Measurements from ENCODE around the gene RNLS.

RNLS gene

DNA sequence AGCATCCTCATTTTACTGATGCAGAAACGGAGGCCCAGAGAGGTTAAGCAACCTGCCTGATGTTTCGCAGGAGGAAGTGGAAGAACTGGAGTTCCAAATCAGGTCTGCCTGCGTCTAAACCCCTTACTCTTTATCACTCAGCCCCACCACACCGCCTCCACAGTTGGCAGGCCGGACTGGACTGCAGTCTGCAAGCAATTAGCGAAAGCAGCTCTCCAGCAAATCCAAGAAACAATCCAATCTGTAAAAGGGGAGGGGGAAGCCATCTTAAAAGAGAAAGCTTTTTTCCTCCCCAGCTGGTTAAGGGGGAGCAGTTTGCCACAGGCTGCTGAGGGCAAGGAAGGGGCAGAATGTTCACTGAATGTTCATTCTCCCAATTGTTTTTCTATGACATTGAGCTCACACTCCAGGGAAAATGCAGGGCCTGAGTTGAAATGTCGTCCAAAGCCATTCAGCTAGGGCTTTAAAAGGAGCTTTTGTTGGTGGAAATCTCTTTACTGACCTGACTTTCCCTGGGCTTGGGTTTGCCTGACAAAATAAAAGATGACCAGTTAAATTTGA lies 350.1 kb downstream of the RNLS start:
- no peak for DNase-seq (ENCODE audit: low read depth, low spot score)

DNA sequence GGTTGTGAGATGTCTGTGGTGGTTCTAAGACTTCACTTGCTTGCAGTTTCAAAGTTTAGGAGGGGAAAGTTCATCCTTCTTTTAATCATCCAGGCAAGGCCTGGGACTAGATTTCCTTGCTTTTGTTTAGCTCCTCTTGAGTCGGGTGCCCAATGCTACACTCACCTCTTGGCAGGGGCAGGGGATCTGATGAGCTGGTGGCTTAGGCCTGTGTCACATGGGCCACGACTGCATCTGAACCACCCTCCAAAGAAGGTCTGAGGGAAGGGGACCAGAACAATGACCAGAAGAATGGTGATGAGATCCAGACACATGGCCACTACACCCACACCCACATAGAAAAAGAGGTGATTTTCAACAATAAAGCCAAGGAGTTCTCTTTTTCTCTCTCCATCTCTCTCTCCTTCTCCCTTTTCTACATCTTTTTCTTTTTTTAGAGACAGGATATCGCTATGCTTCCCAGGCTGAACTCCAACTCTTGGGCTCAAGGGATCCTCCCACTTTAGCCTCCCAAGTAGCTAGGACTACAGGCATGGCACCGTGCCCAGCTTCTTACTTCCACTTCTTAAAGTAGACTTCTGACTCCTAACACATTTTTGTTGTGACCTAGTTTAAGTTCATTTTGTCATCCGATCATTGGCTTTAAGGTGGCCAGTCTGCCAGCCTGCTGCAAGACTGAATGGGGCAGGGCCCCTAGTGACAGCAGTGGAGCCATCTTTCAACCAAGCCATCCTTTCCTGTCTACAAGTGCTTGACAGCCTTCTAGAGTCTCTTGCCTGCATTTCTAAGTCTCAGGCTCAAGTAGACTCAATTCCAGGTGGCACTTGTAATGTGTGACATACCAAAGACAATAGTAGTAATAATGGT lies 350.9 kb downstream of the RNLS start:
- no peak for DNase-seq (ENCODE audit: low read depth, low spot score)

DNA sequence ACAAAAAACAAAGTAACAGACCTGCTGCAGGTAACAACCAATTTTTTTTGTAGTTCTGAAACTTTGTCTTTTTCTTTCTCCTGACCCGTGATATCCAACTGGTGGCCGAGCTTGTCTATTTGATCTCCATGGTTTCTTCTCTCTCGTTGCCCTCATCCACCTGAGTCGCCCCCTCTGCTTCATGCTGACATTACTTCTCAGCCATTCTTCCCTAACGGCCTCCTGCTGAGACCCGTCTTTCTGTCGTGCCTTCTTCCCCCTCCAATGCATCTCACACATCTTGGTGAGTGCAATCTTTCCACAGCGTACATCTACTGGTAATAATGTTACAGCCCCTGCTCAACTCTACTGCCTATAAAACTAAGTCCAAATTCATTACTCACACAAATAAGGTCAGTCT lies 352.9 kb downstream of the RNLS start:
- no peak for DNase-seq (ENCODE audit: low read depth, low spot score)

DNA sequence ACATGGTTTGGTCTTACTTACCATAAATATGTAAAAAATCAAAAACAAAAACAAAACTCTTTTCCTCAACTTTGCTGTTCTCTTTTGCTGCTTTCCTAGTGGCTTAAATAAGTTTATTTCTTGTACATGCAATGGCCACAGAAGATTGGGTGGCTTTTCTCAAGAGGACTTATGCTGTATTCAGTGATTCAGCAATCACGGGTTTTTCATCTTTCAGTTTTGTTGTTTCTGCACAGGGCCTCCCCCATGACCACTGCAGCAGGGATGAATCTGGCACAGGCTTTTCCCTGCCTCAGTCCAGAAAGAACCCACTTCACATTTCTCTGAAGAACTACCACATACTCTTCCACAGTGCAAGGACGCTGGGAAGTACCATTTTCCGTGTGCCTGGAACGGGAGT lies 355.0 kb downstream of the RNLS start:
- no peak for DNase-seq (ENCODE audit: low read depth, low spot score)

DNA sequence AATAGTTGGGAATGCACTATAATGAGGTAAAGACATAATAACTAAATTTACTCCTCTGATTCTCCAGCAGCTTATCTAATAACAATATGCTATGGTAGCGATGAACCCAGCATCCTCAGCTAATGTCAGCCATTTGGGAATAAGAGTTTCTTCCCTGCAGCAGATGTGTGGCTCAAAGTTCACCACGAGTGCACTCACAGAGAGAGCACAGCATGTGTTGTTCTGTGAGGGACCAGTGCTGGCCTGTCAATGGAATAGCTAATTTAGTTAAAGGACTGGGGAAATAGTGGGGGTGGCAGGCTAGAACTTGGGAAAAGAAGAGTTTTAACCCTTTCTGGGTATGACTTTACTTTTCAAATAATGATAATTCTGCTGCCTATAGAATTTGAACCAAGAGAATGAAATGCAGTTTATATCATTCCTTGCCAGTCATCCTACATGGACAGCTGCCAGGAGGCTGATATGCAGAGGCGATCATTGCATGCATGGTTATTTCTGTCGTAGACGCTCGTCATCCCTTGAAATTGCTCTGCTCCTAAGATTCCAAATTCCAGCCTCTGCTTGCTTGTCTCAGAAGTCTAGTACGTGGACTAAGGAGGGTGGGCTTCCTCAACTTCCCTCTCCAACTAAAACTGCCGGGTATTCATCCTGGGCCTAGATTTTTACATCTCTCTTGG lies 355.6 kb downstream of the RNLS start:
- DNase-seq (ENCODE audit: low read depth, low spot score), result no peak

DNA sequence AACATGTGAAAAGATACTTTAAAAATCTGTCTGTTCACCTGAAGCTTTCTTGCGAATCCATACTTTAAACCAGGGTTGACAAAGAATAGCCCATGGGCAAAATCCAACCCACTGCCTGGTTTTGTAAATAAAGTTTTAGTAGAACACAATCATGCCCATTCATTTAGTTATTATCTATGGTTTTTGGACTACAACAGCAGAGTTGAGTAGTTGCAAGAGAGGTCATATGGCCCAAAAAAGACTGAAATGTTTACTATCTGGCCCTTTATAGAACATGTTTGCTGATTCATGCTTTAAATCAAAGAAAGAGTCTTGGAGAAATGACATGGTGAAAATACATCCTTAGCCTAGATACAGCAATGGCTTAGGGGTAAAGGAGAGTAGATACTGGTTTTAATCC lies 356.2 kb downstream of the RNLS start:
- DNase-seq (ENCODE audit: low read depth, low spot score), result no peak

DNA sequence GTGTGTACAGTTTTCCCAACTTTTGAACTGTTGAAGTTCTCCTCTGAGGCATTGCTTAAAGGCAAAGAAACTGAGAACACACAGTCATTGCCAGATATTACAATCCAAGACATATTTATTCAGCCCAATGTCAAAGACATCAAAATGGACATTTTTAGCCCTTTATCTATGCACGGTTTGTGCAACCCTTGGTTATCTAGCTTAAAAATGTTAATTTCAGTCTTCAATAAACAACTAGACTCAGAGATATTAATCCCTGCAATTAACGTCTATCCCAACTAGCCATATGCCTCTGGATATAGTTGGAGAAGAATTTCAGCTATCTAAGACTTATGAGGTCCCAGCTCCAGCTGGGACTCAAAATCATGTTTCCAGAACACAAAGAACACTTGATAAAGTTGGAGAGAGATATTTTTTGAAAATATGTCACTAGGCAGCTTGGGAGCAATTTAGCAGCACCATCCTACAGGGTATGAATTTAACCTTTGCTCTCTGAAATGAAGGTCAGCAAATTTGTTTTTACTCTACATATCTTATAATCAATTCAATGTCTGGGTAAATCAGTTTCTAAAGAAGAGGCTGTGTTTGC lies 357.0 kb downstream of the RNLS start:
- DNase-seq (ENCODE audit: low read depth, low spot score), result no peak

All from activated naive CD8-positive, alpha-beta T cell treated with anti-CD3 and anti-CD28 coated beads, Interleukin-2, amount 50 U/mL, for 16 hours (primary cell).